Upper lobe of left lung (tissue), 4 donors: ENCODE measurements around the gene SPG7.

Experiments used
- CTCF ChIP-seq, 6 experiments: fragments of 450-650 bp in 4 of 6; fragments of 200-600 bp in 2 of 6; sonication (generic) in 2 of 6; IDR thresholded peaks; one replicate each; pipeline ENCODE4 v1.5.1; 2016 to 2019; ENCODE audit warnings: antibody characterized with exemption in 6 of 6
- POLR2A ChIP-seq, 4 donors: fragments of 450-650 bp; IDR thresholded peaks; one replicate each; pipeline ENCODE4 v1.5.1; 2016 to 2017; ENCODE audit warnings: antibody characterized with exemption in 4 of 4, mild to moderate bottlenecking in 2 of 4

DNA sequence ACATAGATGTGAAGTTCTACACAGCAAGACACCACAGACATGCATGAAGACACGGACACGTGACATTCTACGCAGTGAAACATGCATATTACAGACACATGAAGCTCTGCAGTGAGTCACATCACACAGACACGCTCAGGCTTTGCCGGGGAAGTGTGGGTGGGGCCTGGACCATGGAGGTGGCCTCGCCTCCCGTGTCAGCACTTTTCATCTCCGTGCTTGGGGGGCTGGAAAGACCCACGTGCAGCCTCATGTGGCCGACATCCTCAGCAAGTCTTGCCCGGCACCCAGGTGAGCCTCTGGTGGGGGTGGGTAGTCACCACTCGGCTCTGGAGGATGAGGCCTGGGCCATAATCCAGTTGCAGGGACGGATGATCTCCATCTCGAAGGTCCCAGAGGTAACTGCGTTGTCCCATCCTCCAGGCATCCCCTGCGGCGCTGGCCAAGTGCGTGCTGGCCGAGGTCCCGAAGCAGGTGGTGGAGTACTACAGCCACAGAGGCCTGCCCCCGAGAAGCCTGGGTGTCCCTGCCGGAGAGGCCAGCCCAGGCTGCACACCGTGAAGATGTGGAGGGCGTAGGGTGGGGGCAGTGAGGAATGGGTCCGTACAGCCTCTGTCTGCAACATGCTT, 88.0 kb downstream of the SPG7 start:
- TF ChIP-seq CTCF (IDR thresholded peaks at IDR 0.05) (no peak), POLR2A (IDR thresholded peaks at IDR 0.05) (no peak)
